Measurements from ENCODE around the gene SNX10. TPM values are rescaled to one million over a fixed set of nuclear protein-coding genes. Genes with fewer than 3 reads are reported as not detected.

SNX10 gene
- total and polyA plus RNA-seq, 8 donors, result 0.58 to 55.0 (median 3.0) TPM; not detected in 2

DNA sequence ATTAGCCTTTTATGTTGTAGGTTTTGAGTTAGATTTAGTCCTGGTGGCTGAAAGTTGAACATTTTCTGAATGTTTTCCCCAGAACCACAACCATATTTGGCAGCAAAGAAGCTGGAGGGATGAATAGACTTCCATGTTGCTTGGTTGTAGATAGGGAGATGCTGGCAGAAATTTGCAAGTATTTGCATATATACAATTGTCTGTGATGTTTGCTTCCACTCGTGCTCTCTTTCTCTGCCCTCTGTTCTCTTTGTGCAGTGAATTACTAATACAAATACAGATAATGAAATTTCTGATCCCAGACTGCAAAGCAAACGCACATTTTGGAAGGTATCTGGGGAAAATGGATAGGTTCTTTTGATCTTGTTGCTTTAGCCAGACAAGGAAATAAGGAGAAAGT lies 96.1 kb downstream of the SNX10 start:
- no peaks in the 10 kb centered on the region for H3K36me3 ChIP-seq
- intact Hi-C loops (cut with DNase I; ENCODE audit: low total_unique reads), result no loop called here
- DNase-seq, result no peak
- H3K4me1 ChIP-seq, result no peaks in the 10 kb centered on the region
- no peak for TF ChIP-seq POLR2AphosphoS5 (IDR thresholded peaks at IDR 0.05)
- TF ChIP-seq, protein P1, sequence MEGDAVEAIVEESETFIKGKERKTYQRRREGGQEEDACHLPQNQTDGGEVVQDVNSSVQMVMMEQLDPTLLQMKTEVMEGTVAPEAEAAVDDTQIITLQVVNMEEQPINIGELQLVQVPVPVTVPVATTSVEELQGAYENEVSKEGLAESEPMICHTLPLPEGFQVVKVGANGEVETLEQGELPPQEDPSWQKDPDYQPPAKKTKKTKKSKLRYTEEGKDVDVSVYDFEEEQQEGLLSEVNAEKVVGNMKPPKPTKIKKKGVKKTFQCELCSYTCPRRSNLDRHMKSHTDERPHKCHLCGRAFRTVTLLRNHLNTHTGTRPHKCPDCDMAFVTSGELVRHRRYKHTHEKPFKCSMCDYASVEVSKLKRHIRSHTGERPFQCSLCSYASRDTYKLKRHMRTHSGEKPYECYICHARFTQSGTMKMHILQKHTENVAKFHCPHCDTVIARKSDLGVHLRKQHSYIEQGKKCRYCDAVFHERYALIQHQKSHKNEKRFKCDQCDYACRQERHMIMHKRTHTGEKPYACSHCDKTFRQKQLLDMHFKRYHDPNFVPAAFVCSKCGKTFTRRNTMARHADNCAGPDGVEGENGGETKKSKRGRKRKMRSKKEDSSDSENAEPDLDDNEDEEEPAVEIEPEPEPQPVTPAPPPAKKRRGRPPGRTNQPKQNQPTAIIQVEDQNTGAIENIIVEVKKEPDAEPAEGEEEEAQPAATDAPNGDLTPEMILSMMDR (IDR thresholded peaks at IDR 0.05), result no peak
- no peak for TF ChIP-seq POLR2A (IDR thresholded peaks at IDR 0.05)
- no peak for TF ChIP-seq EP300 (IDR thresholded peaks at IDR 0.05)
- H3K27me3 ChIP-seq, result peaks cover 0 to 63% (median 12%) of the 10 kb centered on the region in 3 donors
- H3K4me3 ChIP-seq, result no peak overlapping the region
- H3K27ac ChIP-seq, result no peak overlapping the region
- H3K9me3 ChIP-seq, result no peaks in the 10 kb centered on the region
- 24 to 65% (median 26%) methylated on average over 2 of the region's 2 CpGs for WGBS, 5 donors

DNA sequence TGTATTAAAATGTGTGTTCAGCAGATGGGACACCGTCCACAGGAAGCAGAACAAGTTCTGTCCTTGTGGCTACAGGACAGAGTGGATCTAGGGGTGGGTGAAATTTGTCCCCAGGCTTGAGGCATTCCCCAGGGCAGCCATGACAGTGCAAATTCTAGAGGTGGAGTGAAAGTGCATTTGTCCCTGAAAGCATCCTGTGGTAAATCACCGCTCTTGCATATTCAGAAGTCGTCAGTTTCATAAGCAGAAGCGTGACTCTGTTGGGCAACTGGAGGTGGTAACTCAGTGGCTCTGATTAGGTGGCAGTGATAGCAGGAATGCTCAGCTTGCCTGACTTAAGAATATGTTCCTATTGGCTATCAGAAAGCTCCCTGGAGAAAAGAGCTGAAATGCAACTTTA lies 96.6 kb downstream of the SNX10 start:
- H3K4me1 ChIP-seq, result no peaks in the 10 kb centered on the region

DNA sequence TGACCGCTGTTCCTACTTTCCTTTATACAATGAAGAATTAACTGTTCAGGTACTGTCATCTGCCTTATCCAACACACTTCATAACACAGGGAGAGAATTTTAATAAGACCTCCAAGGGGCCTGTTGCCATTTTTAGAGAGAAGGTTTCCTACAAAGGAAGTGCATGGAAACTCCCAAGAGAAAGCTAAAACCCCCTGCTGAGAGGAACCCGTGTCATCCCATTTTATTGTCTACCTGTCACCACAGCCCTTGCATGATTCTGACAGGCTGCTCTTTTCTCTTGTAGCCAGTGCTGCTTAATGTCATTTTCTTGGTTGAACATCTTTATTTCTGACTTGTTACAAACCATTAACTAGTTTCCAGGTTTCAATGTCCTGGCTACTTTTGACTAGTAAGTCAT lies 98.4 kb downstream of the SNX10 start:
- Histone ChIP-seq H3K4me3 (no peak overlapping the region), H3K36me3 (no peaks in the 10 kb centered on the region), H3K27me3 (peaks cover 0 to 49% (median 12%) of the 10 kb centered on the region in 3 donors), H3K4me1 (no peaks in the 10 kb centered on the region), H3K9me3 (no peaks in the 10 kb centered on the region), H3K27ac (no peak overlapping the region)
- WGBS, 5 donors, result 76 to 86% (median 81%) methylated on average over 2 of the region's 2 CpGs
- no peak for DNase-seq
- intact Hi-C loops (cut with DNase I; ENCODE audit: low total_unique reads), result no loop called here
- no peak for TF ChIP-seq EP300 (IDR thresholded peaks at IDR 0.05)
- no peak for TF ChIP-seq POLR2A (IDR thresholded peaks at IDR 0.05)
- no peak for TF ChIP-seq POLR2AphosphoS5 (IDR thresholded peaks at IDR 0.05)
- TF ChIP-seq, protein P1 (IDR thresholded peaks at IDR 0.05), result no peak

More for the DNA sequence above, 96.6 kb downstream of the SNX10 start:
- peaks cover 0 to 63% (median 12%) of the 10 kb centered on the region in 3 donors for H3K27me3 ChIP-seq
- H3K36me3 ChIP-seq, result no peaks in the 10 kb centered on the region
- TF ChIP-seq POLR2AphosphoS5 (IDR thresholded peaks at IDR 0.05), result no peak
- no peak for TF ChIP-seq POLR2A (IDR thresholded peaks at IDR 0.05)
- TF ChIP-seq, protein P1 (IDR thresholded peaks at IDR 0.05), result no peak
- no peak for TF ChIP-seq EP300 (IDR thresholded peaks at IDR 0.05)
- no peak for DNase-seq
- intact Hi-C loops (cut with DNase I; ENCODE audit: low total_unique reads), result no loop called here
- no peak overlapping the region for H3K27ac ChIP-seq
- WGBS, 5 donors, result 57 to 80% (median 68%) methylated on average over 4 of the region's 4 CpGs
- H3K4me3 ChIP-seq, result no peak overlapping the region
- H3K9me3 ChIP-seq, result no peaks in the 10 kb centered on the region

DNA sequence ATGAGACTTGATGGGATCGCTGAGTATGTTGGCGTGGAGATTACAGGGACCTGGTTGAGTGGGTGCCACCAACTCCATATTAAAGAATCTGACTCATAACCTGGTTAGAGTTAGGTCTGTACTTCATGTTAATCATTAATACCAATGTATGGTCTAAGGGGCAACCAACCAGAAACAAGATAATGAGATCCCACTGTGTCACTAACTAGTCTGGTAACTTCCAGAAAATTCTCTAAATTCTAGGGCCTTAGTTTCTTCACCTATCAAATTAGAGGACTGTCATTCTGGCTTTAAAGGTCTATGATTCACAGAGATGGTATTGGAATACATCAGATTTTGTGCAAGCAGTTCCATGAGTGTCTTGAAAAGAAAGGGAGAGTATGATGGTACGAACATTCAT lies 102.2 kb downstream of the SNX10 start:
- peaks cover 0 to 29% (median 11%) of the 10 kb centered on the region in 3 donors for H3K27me3 ChIP-seq
- H3K27ac ChIP-seq, result no peak overlapping the region
- no peaks in the 10 kb centered on the region for H3K9me3 ChIP-seq
- no peak for DNase-seq
- no peak overlapping the region for H3K4me3 ChIP-seq
- WGBS, 5 donors, result 86 to 96% (median 92%) methylated on average over 3 of the region's 3 CpGs
- peaks cover 8 to 17% (median 14%) of the 10 kb centered on the region in 4 donors for H3K4me1 ChIP-seq
- H3K36me3 ChIP-seq, result no peaks in the 10 kb centered on the region
- intact Hi-C loops (cut with DNase I; ENCODE audit: low total_unique reads), result no loop called here
- TF ChIP-seq EP300 (IDR thresholded peaks at IDR 0.05), result no peak
- TF ChIP-seq POLR2AphosphoS5 (IDR thresholded peaks at IDR 0.05), result no peak
- no peak for TF ChIP-seq POLR2A (IDR thresholded peaks at IDR 0.05)
- TF ChIP-seq, protein P1 (IDR thresholded peaks at IDR 0.05), result no peak
